ENCODE data around the gene ADAMTS13.

- TF ChIP-seq CTCF (IDR thresholded peaks at IDR 0.05) (no peak), POLR2A (IDR thresholded peaks at IDR 0.05) (no peak)
Observed at GRCh38 chr9:133404454-133405002, 17.6 kb upstream of the ADAMTS13 start.

All from transverse colon (tissue), 3 donors.